HG03575 (cell line): Measurements from ENCODE around the gene POT1.
A peak's percentile ranks its signal among the peaks of the same experiment; 100 is the strongest.

Source experiments
- ATAC-seq: cut with Tn5 transposase; IDR thresholded peaks from one replicate; pipeline ENCODE4 v1.9.1; 2021; ENCODE audit not compliant: unreplicated experiment, insufficient number of reproducible peaks, low FRiP score; ENCODE audit errors: extremely low read depth

The POT1 gene

DNA sequence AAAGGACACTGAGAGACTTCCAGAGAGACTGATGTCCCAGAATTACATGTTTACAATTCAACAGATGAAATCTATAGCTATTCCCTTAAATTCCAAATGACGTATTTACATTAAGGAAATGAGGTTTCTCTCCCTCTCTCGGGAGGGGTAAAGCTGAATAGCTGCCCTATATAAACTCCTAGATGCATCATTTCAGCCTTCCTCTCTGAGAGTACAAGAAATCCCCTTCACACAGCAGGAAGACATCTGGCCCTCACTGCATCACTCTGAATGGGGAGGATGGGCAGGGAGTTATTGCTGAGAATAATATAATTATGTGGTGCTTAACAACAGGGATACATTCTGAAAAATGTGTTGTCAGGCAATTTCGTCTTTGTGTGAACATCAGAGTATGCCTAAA, 11.0 kb downstream of the POT1 start:
- peak; percentile 54 for ATAC-seq

DNA sequence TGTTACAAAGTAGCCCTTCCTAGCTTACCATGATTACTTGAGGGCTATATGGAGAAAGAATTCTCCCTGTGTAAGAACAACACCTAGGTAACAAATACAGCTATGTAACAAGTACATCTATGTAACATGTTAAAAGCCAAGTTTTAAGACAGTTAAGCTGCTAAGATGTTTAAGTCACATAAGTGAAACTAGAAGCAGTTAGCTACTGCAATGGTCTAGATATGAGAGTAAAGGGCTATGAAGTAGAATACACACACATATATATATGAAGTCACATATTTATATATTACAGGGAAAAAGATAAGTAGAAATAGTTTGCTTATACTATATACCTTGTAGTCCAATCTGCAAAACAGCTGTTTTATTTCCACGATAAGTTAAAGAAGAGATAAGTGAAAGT, 14.4 kb downstream of the POT1 start:
- ATAC-seq = peak; percentile 31

DNA sequence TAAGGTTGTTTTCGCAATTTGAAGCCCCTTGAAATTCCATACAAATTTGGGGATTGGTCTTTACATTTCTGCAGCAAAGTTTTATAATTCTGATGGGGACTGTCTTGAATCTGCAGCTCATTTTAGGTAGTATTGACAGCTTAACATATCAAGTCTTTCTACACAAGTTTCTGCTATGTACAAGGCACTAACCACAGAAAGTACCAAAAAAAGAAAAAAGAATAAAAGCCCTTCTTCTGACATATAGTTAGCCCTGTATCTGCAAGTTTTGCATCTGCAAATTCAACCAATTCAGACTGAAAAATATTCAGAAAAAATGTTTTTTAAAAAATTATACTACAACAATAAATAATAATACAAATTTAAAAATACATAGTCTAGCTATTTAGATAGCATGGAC, 15.3 kb downstream of the POT1 start:
- no peak for ATAC-seq

DNA sequence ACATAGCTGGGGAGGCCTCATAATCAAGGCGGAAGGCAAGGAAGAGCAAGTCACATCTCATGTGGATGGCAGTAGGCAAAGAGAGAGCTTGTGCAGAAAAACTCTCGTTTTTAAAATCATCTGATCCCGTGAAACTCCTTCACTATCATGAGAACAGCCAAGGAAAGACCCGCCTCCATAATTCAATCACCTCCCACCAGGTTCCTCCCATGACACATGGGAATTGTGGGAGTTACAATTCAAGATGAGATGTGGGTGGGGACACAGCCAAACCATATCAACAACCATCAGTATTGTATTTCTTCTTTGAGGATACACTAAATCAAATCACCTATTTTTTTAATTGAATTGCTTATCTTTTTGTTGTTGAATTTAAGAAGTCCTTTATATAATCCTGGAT, 16.7 kb downstream of the POT1 start:
- no peak for ATAC-seq

DNA sequence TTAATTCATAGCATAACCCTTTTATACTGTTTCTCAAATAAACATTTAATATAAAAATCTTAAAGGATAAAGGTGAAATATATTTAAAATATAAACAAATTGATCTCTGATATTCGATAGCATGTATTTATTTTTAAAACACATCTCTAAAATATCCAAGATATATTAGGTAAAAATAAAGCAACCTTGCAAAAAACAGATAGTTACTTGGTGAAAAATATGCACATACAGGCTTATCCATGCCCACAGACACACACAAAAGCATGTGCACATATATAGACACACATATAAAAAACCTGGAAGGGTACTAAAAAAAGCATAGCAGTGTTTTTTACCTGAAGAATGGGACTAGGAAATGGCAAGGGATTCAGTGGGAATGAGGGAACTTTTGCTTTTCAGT, 19.8 kb downstream of the POT1 start:
- no peak for ATAC-seq

DNA sequence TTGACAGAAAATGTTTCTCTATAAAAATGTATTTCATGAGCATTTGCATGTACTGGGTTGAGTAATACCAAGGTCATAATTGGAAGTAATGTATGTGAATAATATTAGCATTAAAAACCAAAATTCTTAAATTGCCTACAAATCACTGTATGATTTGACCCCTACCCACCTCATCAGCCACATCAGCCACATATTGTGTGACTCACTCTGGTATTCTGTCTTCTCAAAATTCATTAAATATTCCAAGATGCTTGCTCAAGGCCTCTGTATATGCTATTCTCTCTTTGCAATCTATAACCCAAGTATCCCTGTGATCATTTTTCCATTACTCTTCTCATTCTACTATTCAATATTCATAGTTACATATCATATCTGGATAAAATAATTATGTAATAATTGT, 21.4 kb downstream of the POT1 start:
- no peak for ATAC-seq

DNA sequence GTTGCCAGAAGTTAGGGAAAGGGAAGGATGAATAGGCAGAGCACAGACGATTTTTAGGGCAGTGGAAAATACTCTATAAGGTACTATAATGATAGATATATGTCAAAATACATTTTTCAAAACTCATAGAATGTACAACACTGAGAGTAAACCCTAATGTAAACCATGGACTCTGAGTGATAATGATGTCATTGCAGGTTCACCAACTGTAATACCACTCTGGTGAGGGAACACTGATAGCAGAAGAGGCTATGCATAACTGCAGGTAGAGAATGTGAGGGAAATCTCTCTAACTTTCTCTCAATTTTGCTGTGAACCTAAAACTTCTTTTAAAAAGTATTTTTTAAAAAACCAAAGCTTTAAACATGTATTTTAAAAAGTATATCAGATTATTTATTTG, 22.1 kb downstream of the POT1 start:
- ATAC-seq = no peak

DNA sequence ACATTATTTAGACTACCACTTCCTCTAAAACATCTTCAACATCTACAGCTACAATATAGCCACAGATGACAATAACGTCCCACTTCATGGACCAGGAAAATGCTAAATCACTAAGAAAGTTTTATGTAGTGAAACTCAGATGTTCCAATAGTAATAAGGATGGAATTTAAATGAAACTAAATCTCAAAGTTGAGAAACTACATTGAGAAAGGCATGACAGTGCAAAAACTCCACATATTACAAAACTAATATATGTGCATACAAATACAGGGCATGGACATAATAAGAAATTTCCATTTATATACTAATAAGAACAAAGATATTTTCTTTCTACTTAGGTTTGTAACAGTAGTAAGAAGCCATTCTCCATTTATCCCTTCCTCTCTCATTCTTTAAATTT, 31.1 kb downstream of the POT1 start:
- ATAC-seq = no peak

DNA sequence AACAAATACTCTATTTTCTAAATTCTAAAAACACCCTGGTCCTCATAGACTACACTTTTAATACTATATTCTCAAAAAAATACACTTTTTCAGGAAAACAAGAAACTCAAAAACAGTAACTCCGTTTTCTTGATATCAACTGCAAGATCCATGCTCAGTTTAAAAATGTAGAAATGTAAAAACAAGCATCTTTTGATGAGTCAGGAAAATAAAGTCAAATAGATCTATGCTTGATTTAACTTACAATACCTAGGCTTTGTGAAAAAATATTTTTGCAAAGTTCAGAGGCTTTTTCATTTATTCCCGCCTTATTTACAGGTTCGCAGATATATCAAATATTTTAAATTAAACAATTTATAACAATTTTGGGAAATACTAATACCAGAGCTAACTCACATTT, 33.6 kb downstream of the POT1 start:
- ATAC-seq = no peak

DNA sequence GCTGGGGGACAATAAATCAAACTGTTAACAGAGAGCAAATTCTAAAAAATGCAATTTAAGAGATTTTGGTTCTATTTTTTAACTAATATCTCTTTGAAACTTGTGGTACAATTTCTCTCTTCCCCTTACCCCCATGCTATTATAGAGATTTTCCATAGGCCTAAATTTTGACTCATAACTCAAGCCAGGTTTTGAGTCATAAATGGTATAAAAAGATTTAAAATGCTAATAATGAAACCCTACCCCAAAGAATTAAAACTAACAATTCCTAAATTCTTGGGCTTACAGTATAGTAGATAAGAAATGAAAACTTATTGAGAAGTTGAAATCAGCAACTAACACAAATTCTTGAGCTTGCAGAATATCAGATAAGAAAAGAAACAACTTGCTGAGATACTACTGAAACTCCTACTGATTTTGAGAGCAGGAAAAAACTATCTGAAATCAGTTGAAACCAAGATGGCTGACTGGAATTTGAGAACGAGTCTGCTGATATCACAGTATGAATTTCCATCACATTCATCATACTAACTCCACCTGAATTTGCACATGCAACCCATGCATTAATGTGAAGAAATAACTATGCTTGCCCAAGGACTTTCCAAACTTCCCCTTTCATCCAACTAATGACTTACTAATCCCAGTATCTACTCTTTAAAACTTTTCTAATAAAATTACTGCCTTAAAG, 36.3 kb downstream of the POT1 start:
- ATAC-seq = peak; percentile 90

DNA sequence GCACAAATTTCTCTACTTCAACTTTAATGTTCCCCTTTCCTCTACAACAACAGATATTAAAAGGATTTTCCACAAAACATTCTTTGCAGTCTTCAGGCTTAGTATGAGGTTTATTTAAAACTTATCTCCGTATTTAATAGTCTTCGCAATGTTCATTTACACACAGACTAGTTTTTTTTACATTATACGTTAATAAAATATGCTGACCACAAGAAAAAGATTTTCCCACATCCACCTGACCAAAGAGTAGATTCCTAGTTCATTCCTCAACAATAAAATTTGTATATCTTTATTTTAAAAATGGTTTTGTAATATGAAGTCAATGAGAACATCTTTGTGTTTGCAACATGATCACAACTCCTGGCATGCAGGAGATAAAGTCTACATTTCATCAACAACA, 42.4 kb downstream of the POT1 start:
- ATAC-seq = no peak

DNA sequence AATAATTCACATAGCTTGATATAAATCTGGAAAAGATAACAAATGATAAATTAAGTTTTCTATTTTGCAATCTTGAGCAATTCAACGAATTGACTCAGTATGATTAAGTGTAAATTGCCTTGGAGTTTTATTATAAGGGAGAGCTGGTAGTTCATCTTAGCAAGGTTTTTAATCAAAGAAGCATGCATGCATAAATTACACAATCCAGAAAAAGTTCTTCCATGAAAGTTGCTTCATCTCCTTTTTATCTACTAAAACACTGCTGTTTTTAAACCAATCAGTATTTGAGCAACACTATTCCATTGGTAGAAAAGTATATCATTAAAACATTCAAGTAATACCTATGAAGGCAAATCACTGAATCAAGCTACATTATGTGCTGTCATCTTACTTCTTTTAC, 47.6 kb downstream of the POT1 start:
- ATAC-seq = no peak

DNA sequence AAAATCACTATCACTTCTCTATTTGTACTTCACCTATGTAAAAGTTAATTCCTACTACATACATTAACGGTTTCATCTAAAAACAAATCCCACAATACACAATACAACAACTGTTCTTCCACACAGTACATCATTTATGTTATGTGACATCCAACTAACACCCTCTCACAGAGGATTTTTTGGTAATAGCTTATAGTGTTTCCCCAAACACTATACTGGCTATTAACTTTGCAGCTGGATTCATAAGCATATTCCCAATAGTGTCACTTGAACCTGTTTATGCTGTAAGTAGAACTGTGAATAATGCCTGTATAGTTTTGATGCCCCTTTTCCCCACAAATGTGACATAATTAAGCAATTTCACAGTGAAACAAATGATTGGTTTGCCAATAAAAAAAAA, 49.9 kb downstream of the POT1 start:
- no peak for ATAC-seq

DNA sequence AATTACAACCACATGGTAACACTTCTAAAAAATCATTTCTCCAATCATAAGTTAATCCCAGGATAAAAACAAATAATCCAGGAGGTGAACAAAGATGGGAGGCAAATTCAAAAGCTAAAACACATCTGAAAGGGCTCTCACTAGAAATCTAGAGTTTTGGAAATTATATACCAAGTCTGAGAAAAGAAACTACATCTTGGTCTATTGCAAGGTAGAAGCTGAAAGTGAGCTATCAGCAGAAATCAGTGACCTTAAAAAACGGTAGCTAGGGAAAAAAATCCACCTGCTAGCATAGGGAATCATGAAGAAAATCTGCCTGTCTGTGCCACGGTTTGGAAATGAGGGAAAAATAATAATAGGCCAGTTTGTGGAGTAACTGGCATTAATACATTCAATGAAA, 50.5 kb downstream of the POT1 start:
- no peak for ATAC-seq

DNA sequence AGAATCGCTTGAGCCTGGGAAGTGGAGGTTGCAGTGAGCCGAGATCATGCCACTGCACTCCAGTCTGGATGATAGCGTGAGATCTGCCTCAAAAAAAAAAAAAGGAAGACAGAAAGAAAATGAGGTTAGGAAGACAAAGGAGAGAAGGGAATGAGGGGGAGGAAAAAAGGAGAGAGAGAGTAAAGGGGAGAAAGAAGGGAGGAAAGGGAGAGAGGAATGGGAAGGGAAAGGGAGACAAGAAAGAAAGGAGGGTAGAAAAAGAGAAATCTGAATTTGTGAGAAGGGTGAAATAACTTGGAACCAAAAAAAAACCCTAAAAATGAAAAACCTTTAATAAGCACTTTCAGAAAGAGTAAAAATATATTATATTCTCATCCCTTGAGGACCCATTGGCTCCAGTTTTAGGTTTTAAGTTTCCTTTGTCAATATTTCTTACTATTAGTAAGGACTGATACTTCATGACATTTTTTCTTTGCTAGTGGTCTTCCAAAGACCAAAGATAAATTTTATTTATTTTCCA, 54.9 kb downstream of the POT1 start:
- no peak for ATAC-seq

DNA sequence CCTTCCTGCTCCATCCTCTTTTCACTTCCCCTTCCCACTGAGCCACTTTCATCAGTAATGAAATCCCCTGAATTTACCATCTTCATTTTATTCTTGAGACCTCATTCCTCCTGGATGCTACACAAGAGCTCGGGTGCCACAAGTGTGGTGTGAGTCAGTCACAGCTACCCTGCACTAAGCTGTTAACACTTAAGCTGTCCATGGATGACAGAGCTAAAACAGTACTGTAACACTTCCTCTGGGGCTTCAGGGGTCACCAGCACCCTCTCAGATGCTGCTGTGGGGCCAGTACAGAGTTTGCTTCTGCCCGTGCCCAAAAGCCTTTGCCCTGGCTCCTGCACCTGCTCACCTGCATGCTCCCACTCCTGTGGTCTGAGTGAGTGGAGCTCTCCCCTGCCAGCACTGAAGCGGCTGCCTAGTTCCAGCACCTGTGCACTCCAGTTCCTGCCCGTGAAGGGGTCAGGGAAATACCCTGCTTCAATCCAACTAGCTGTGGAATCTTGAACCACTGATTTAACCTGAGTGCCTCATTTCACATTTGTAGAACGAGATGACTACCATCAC, 71.9 kb downstream of the POT1 start:
- ATAC-seq = no peak

DNA sequence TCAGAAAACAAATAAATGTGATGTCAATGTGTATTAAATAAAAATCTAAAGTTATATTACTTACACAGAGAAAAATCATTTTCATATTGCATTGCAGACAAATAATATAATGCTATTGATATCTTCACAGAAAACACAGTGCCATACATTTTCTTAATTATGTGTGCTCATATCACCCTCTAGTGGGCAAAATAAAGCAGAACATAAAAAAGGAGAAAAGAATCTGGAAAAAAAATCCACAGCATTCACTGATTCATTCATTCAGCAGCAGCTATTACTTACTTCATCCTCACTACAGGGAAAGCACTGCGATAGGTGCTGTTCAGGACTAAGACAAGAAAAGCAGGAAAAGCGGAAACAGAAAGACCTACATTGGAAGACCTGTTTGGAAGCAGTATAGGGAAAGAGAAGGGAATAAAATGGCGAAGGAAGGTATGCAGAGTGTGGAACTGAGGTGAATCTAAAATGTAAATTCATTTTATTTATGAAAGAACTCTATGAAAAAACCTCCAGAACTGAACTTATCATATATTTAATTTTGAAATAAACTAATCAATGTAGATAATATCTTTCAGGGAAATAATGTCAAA, 73.2 kb downstream of the POT1 start:
- no peak for ATAC-seq

DNA sequence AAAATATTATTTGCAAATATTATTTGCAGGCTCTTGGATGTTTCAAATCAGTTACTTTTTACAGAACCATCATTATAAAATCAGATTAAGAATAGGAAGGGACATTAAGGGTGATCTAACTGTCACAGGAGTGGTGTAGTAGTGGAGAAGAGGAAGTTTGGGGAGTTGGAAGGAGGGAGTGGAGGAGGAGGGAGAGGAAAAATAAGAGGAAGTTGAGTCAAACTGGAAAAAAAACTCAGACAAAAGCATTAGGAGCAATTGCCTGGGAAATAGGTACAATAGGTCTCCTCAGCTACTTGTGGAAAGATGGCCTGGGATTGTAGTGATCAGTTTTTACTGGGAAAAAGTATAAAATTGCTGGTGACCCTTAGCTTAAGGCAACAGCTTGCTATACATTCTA, 86.3 kb downstream of the POT1 start:
- ATAC-seq = no peak

DNA sequence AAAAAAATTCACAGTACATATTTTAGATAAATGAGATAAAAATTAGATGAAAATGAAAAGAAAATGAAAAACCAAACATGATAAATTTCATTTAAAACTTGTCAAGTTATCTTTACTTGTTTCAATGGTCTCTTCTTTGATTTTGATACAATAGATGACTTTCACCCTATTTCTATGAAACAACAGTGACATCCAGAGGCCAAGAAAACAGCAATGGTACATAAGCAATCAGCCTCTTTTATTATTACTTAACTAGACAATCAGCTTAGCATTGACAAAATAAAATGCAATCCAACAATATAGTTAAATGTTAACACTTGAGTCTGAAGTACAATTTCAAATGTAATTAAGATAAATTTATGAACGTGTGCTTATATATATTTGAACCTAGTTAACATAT, 89.2 kb downstream of the POT1 start:
- no peak for ATAC-seq

DNA sequence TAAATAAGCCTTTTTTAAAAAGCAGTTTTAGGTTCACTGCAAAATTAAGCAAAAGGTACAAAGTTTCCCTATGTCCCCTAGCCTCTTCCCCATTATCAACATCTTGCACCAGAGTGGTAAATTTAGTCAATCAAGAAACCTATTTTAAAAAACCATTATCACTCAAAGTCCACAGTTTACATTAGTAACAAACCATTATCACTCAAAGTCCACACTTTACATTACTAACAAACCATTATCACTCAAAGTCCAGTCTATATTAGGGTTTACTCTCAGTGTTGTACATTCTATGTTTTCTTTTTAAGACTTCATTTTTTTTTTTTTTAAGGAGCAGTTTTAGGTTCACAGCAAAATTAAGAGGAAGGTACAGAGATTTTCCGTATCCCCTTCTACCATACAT, 89.9 kb downstream of the POT1 start:
- no peak for ATAC-seq

DNA sequence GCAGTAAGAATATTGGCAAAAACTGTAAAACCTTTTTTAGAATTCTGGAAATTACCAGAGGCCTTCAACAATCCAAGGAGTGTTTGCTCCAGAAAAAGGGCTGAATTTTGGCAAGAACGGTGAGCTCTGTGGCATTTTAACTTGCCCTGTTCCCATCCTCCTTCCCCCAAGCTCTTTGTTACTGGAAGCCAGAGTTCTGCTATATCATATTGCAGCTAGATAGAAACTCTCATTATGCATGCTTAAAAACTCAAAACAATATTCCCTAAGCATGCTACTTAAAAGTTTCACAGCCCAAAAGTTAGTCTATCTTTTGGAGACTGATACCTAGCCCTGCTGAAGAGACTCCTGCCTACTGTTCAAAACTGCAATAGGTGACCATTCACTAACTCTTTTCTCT, 93.5 kb downstream of the POT1 start:
- no peak for ATAC-seq
